ENCODE measurements around the gene ADCY9.

ADCY9 gene

DNA sequence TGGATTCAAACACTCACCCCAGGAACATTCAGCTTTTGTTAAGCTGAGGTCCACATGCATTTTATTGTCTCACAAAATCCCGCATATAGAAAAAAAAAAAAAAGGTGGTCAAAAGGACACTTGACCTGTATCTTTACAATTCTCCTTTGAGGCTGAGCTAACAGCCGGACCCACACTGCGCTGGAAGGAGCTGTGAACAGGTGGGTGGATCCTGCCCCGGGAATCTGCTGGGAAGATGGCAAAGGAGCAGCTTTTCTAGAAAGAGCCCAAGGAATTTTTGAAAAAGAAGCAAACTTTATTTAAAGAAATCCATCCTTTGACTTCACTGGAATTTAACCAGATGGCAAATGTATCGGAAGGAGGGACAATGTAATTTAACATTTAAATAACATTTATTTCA, 108.1 kb downstream of the ADCY9 start:
- no peak for DNase-seq (ENCODE audit: low read depth in 2 of 2, low spot score in 1 of 2)

DNA sequence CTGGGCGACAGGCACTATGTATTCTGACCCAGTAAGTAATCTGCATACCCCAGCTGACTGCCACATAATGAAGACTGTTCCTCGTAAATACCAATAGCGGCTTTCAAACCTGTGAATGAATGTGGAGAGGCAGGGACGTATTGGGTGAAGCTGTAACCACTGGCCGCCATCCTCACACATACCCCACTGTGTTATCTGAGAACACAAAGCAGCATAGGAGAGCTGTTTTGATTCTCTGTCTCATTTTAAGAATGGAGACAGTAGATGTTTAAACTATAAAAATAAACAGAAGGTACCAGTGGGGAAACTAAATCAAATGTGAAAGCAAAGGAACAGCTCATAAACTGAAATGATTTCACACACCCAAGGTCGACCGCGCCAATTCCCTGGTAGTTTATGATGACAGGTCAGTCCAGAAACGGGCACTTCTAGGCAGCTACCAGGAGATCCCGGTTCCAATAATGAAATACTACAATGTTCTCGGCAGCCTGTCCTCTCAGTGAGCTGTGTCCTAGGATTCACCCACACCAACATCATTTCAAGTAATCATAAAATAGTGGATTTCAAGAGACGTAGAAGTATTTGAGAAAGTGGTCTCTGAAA, 109.7 kb downstream of the ADCY9 start:
- no peak for DNase-seq (ENCODE audit: low read depth in 2 of 2, low spot score in 1 of 2)

DNA sequence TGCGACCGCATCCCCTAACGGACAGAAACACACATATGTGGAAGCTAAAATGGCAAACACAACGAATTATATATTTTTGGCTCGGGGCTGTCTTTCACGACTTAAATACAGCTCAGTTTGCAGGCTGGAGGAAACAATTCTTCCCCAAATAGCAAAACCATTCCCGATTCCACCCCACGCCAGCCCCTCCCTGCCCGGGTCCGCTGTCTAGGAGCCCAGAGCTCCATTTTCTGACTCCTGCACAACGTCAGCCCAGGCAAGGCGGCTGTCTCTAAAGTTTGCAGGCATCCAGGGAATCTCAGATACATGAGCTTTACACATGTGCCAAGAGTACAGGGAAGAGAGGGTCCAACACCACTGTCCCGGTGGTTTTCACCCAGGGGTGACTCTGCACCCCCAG, 110.5 kb downstream of the ADCY9 start:
- DNase-seq (ENCODE audit: low read depth in 2 of 2, low spot score in 1 of 2) = no peak

DNA sequence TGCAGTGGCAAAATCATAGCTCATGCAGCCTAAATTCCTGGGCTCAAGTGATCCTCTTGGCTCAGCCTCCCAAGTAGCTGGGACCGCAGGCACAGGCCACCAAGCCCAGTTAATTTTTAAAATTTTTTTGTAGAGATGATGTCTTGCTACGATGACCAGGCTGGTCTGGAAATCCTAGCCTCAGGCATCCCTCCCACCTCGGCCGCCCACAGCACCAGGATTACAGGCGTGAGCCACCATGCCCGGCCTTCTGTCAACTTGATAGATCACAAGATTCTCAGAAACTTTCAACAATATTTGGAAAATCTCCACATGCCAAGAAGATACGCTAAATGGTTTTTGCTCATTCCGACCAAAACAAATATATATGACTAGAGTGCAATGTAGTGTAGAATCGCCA, 111.0 kb downstream of the ADCY9 start:
- no peak for DNase-seq (ENCODE audit: low read depth in 2 of 2, low spot score in 1 of 2)

DNA sequence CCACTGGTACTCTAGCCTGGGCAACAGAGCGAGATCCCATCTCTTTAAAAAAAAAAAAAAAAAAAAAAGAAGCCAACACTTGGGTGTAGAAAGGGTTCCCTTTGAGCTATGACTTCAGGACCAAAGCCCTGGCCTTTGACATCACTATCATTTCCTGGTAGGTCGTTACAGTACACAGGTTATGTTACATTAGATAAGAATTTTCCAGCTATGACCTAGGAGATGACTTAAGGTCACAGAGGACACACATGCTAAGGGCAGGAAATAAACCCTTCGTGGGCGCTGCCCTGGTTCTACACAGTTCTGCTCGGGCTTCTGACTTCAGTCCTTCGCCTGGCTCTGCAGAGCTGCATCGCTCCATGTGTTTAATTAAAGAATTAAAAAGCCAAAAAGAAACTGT, 112.0 kb downstream of the ADCY9 start:
- no peak for DNase-seq (ENCODE audit: low read depth in 2 of 2, low spot score in 1 of 2)

DNA sequence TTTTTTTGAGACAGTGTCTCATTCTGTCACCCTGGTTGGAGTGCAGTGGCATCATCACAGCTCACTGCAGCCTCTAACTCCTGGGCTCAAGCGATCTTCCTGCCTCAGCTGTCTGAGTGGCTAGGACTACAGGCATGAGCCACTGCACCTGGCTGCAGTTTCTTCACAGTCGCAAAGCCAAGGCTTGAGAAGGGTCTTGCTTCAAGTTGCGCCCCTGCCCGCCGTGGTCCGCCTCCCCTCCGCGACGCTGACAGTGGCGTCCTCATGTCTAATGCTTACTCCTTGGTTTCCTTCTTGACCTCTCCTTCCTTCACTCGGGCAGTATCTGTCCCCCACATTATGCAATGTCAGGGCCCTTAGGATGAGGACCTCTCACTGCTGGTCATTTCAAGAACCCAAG, 112.7 kb downstream of the ADCY9 start:
- DNase-seq (ENCODE audit: low read depth in 2 of 2, low spot score in 1 of 2) = no peak

DNA sequence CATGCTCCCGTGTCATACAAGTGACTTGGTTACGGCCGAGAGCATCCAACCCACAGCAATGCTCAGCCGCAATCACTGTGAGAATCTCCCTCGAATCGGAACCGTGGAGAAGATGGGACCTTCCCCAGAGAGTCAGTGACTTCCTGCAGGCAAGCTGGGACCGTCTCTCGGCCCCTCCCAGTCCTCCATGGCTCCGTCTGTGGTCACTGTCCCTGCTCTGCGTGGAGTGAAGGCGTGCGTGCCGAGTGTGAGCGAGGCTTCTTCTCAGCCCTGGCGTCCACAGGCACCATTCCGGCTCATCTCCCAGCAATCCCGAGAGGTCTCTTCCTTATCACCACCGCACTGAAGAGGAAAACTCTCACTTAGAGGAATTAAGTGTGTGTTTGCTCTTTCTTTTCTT, 113.1 kb downstream of the ADCY9 start:
- DNase-seq (ENCODE audit: low read depth in 2 of 2, low spot score in 1 of 2) = no peak

DNA sequence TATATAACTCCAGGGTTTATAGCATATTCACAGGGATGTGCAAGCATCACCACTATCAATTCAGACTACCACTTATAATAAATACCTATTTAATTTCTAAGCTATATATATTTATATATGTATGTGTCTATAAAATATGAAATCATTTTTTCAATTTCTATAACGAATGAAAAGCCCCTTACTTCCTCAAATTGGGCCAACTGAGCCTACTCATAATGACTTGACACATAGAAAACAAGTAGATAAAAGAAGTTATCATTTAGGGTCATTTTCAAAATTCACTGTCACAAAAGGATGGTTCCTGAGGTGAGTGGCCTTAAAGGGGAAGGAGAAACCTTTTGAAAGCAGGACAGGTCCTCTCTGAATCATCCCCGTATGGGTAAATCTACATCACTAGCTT, 114.1 kb downstream of the ADCY9 start:
- no peak for DNase-seq (ENCODE audit: low read depth in 2 of 2, low spot score in 1 of 2)

DNA sequence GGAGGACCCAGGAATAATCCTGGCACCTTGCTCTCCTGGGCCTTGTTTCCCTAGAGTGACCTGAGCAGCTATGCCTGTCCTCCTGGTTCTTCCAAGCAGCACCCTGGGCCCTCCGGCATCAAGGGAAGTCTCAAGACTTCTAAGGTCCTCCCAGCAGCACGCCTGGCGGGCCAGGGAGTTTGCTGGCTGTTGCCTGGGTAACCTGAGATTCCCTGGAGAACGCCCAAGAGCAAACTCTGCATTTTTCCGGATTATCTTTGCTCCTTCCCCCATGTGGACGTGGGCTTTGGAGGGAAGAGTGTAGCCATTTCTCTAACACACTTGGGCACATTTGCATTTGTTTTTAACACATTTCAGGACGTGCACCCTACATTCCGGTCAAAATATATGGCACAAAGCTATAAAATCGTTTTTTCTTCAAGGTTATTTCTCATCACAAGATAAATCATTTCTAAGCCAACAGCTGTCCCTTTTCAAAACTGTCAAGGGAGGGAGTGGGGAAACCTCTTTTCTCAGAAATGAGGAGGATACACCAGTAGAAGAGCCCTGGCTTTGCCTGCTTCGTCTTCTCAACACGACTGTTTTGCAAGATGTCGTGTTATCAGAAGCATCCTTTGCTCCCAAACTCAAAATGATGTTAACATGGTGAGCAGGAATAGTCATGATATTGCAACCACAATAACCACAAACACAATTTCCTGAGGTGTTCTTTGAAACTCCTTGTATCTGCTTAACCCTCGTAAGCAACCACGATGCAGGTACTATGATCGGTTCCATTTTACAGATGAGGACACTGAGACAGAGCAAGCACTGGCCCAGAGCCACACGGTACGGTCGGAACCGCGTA, 116.5 kb downstream of the ADCY9 start:
- no peak for DNase-seq (ENCODE audit: low read depth in 2 of 2, low spot score in 1 of 2)

DNA sequence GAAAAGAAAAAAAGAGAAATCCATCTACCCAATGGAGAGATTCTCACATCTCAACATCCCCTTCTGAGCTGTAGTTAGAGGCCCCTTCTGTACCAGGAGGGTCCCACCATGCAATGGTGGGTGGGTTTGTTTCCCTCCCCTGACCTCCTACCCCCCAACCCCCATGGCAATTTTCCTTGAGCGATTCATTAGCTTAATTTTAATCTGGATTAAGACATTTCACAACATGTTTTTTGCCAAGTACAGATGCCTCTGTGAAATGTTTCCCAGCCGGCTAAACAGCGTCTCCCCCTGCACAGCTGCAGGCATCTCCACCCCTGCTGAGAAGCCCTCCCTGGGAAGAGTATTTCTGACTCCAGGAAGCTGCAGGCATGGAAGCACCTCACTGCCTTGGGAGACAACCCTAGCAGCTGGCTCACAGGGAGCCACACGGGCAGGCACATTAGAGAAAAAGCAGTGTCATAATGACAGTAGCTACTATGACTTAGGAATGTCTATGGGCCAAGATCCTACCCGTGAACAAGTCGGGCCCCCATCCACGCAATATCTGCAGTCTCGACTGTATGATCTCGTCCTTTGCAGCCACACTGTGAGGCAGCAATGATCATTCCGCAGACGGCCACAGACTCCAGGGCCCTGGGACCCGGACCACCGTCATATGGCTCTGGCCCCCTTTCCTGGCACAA, 117.3 kb downstream of the ADCY9 start:
- DNase-seq (ENCODE audit: low read depth in 2 of 2, low spot score in 1 of 2) = no peak

DNA sequence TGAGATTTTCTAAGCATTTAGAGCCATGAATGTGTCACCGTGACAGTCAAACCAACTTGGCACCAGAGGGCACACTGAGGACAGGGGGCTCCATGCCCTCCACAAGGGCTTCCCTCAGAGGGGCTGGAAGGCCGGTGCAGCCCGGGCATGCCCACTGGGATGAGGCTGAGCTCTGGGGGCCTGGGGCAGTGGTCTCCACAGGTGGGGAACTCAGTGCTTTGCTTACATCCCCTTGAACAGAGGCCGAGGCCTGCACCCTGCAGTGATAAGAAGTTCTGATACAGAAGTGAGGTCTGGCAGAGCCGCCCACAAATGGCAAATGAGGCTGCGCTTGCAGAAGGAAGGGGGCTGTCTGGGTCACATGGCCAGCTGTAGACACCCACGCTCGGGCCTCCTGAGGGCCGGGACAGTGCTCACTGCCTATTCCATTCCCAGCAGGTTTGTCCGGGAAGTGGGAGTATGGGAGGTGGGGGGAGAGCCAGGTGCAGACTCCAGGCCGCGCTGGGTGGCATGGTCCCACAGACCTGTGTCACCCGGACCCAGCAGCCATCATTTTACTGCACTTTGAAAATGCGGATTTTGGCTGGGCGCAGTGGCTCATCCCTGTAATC, 118.9 kb downstream of the ADCY9 start:
- no peak for DNase-seq (ENCODE audit: low read depth in 2 of 2, low spot score in 1 of 2)

DNA sequence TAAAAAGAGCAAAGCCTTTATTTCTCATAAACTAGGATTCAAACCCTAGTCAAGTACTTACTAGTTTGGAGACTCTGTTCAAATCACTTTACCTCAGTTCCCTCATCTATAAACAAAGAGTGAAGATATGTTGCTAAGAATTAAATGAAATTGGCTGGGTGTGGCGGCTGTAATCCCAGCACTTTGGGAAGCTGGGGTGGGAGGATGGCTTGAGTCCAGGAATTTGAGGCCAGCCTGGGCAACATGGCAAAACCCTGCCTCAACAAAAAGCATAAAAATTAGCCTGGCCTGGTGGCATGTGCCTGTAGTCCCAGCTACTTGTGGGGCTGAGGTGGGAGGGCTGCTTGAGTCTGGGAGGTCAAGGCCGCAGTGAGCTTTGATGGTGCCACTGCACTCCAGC, 121.2 kb downstream of the ADCY9 start:
- DNase-seq (ENCODE audit: low read depth in 2 of 2, low spot score in 1 of 2) = no peak

DNA sequence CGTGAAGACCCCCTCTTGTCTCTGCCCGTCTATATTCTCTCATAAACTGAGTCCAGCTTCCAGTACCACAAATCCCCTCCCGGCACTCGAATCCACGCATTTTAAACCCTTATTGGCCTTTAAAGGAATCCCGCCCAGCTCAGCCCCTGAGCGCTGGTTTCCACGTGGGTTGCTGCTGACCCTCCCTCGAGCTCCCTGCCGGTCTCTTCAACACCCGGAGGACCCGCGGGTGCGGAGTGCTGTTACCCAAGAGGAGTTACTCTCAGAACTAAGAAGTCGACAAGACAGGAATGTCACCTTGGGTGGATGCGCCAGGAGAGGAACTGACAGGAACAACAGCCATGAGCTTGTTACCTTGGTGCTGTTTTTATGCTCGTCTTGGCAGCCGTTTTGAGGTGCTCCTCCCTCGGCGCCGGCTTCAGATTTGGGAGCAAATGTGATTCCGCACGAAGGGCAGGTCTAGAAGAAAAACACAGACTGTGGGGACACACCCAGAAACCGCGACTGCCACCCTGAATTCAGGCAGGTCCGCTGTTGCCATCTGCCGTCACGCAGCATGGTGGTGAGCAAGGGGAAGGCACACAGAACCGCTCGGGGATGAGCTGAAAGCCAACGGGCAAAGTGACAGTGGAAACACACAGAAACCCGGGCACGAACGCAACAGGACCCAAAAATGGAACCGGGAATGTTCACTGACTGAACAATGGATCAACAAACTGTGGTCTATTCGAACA, 123.0 kb downstream of the ADCY9 start:
- DNase-seq (ENCODE audit: low read depth in 2 of 2, low spot score in 1 of 2) = no peak

DNA sequence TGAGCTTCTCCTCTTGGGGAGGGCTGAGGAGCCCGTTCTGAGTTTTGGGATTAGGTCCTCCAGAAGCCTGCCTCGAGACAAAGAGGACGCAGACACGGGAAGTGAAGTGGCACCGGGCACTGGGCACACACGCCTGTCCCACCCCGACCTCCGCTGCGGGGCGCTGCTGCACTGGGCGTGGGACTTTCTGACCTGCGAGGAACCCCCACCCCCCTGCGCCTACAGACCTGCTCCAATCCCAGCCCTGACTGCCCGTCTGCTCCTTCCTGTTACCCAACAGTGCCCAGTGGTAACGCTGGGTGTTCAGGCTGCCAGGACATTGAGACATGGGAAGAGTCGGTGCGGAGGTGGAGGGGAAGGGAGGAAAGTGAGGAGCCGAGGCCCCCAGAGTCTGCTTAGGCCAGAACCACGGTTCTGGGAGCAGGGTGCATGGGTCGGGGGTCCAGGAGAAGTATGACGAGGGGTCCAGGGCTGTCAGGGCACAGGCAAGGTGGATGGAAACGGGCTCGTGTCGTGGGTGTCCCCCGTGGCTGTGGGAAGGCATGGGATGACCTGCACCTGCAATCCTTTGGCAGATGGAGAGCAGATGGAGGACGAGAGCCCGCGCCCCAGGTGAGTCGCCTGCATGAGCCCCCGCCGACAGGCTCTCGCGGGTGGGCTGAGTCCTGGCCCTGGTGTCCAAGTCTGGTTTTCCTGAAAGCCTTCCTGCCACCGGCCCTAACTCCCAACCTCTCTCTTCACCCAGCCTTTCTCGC, 123.8 kb downstream of the ADCY9 start:
- no peak for DNase-seq (ENCODE audit: low read depth in 2 of 2, low spot score in 1 of 2)

DNA sequence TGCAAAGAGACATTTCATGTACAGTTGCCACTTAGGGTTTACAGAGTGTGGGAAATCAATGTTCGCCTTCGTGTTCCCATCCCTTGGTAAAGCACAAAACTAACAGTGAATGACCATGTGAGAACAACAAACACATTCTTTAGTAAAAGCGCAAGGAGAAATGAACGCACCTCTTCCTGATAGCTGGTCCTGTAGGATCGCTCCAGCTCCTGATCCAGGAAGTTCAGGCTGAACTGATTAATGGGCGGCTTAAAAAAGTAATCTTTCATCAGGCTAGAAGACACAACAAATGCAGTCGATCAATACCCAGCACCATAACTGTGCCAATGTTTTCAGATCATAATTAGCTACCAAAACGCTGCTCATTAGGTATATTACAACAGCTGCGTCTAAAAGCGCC, 127.4 kb downstream of the ADCY9 start:
- DNase-seq (ENCODE audit: low read depth in 2 of 2, low spot score in 1 of 2) = no peak

DNA sequence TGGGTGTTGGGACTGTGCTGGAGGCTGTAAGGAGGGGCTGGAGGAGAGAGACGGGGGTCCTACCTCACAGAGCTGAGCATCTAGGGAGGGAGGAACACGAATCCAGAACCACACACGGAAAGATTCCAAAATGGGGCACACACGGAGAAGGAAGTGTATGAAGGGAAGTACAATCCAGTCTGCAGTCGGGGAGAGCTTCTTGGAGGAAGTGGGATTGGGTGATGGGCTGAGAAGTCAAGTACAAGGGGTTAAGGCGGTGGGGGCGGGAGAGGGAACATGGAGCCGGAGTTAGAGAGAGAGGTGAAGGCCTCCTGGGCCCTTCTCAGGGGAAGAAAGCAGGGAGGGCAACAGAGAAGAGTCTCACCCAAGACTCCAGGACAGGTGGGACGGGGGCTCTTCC, 128.2 kb downstream of the ADCY9 start:
- DNase-seq (ENCODE audit: low read depth in 2 of 2, low spot score in 1 of 2) = no peak

DNA sequence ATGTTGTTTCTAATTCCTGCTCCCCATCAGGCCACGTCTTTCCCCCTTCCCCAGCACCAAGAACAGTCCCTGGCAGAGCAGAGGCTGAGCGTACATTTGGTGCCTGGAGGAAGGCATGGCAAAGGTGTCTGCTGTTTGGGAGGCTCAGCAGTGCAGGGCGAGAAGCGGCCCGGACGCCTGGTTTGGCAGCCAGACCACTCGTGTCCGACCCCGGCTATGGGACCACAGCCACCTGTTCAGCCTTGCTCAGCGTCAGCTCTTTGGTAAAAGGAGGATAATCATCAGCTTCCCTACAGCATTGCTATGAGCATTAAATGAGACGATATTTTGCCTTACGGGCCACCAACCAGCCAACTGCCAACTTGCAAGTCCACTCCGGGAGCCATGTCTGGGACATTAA, 129.0 kb downstream of the ADCY9 start:
- no peak for DNase-seq (ENCODE audit: low read depth in 2 of 2, low spot score in 1 of 2)

DNA sequence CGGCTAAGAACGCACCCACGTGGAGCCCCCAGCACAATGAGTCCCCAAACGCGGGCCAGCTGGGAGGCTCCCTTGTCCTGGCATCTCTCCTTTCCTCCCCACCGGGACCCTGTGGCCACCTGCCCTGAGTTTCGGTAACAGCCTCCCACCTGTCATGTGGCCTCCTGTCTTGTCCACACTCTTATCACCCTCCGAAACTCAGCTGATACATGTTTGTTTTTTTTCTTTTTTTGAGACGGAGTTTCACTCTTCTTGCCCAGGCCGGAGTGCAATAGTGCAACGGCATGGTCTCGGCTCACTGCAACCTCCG, 130.1 kb downstream of the ADCY9 start:
- DNase-seq (ENCODE audit: low read depth in 2 of 2, low spot score in 1 of 2) = no peak

DNA sequence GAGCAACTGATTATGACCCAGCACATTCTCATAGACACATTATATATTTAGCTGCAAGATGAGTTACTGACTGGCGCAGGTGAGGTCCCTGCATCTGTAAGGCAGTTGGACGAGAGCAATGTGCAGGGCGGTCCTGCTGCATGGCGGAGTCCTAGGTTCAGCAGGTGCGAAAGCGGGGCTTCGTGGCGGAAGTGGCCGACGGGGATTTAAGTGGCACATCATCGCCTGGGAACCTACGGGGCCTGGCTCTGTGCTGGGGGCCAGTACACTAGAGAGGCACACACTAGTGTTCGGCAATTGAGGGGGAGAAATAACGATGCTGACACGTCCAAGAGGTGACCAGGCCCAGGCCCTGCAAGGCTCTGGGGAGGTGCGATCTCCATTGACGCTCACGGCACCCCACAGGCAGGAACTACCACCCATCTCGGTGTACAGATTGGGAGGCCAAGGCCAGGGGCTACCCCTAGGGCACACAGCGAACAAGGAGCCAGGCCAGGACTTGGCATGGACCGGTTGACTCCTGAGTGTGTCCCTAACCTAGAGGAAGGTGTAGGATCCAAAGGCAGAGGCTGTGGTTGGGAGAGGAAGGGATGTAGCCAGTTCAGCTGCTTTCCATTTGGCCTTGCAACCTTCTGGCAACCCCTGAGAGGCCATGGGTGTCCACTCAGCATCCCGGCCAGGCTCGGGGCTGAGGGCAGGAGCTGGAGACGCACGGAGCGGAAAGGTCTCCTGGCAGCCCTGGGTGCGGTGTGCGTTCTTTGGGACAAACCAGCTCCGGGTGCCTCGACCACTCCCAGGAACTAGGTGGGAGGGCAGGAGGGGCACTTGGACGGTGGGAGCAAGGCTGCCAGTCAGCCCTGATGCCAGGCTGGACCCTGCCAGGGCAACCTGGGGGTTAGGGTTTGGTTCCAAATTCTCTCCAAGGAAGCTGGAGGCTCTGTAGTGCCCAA, 131.9 kb downstream of the ADCY9 start:
- DNase-seq (ENCODE audit: low read depth in 2 of 2, low spot score in 1 of 2) = no peak

DNA sequence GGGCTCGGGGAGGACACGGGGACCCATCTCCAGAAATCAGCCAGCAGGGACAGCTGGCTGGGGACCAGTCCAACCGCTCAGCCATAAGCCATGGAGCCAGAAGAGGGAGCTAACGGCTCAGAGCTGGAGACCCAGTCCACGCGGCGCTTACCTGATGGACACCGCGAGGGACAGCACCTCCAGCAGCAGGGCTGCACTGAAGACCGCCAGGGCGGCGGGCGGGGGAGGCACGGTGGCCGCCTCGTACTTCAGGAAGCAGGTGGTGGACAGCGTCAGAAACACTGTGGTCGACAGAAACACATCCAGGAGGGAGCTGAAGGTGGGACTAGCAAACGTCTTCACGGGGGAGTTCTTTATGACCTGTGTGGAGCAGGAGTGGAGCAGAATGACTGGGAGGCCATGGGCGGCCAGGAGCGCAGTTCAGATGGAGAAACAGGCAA, 133.1 kb downstream of the ADCY9 start:
- DNase-seq (ENCODE audit: low read depth in 2 of 2, low spot score in 1 of 2) = no peak
